GM20431 (cell line): ENCODE results near the gene DYNC1I1.

Source experiments
- in situ Hi-C: fragments of 300-500 bp; cut with MseI, MboI; formaldehyde crosslinking; loops from one replicate; pipeline ENCODE4 v1.15.0; 2020; ENCODE audit warnings: low sequenced_read_pairs; ENCODE audit not compliant: unreplicated experiment

Gene DYNC1I1

GRCh38 chr7:96102096-96102811 lies 329.9 kb downstream of the DYNC1I1 start:
- in situ Hi-C loops, result no loop called here

DNA sequence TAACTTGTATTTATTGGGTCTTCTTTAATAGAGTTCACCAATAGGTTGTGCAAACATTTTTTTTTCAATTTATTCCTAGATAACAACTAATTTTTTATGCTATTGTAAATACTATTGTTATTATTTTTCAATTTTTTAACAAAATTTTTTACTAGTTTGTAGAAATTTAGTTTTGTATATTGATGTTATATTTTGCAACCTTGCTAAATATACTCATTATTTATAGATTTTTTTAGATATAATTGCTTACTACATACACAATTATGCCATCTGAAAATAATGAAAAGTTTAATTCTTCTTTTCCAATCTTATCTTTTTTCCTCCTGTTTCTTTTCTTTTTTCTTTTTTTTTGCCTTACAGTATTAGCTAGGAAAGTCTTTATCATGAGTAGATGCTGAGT lies 332.6 kb downstream of the DYNC1I1 start:
- in situ Hi-C loops, result no loop called here

DNA sequence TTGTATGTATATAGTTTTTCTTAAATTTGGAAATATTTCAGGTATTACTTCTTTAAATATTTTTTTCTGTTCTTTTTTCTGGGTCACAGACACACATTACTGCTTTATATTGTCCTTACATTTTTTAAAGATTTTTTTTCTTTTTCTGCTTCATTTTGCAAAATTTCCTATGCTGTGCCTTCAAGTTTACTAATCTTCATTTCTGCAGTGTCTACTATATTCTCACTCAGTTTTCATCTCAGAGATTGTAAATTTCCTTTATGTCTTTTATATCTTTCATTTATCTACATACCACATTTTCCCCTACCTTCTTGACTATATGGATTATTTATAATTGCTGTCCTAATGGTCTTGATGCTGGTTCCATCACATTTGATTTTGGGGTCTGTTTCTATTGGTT lies 339.1 kb downstream of the DYNC1I1 start:
- in situ Hi-C loops, result no loop called here

GRCh38 chr7:96114190-96114589 lies 341.8 kb downstream of the DYNC1I1 start:
- in situ Hi-C loops, result no loop called here

DNA sequence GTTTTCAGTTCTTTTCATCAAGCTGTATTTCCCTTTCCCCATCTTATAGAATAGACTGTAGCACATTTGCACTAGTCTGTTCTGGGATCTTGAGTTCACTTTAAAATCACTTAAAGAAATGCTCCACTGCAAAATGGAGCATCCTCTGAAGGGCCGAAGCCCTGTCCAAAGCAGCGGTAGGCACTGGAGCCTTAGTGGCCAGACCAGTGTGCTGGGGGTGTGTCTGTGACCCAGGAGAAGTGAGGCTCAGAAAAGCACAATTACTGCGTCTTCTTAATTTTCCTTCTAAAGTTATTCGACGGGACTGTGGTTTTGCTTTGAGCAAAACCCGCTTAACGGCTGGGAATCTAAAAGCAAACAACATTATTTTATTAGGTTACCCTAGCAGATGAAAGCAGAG lies 343.8 kb downstream of the DYNC1I1 start:
- in situ Hi-C loops, result no loop called here

- in situ Hi-C loops, result no loop called here
Measured at GRCh38 chr7:96118449-96119001, 346.2 kb downstream of the DYNC1I1 start.

DNA sequence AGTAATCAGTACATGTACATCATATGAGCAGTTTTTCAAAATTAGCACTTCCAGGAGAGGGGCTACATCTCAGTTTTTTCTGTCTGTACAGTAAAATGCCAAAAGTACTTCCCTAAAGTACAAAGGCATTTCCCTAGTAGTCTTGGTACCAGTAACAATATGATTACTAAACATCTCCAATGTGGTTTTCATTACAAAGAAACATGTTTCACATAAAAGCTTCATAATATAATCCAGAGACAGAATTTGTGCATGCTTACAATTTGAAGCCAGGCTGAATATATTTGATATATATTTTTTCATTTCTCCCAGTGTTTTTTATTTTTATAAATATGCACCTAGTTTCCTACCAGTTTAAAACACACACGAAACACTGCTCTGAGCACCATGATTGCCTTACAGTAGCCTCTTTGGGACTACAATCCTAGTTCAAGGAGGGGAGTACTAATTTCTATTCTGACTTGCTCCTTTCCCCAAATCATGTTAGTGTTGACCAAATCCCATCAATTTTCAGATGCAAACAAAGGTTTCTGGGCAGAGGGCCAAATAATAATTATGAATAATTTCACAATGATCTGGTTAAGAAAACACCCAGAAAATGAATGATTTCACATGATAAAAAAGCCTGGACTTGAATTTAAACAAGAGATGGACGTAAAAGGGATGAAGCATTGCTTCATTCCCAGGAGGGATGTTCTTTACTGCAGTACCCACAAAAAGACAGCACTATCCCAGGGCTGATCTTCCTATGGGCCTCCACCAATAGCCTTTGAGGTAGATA lies 348.3 kb downstream of the DYNC1I1 start:
- in situ Hi-C loops, result no loop called here

GRCh38 chr7:96121752-96122151 lies 349.4 kb downstream of the DYNC1I1 start:
- in situ Hi-C loops, result no loop called here

- in situ Hi-C loops, result no loop called here
Measured at GRCh38 chr7:96122746-96123145, 350.4 kb downstream of the DYNC1I1 start.

DNA sequence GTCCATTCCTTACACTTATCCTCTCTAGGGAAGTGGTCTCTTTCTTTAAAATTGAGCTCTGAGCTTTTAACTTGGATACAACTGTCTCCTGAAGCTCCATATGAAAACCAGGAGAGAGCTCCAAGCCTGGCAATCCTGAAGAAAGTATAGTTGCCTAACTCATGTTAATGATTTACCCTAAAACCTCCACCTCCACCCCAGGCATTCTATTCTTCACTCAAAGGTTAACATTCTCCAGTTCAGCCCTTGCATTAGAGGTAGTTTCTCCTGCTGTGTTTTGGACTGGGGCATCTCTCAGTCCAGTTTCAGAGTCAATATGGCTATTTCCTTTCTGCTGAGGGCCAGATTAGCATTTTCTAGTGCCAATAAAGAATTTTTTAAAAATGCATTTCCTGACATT lies 354.0 kb downstream of the DYNC1I1 start:
- in situ Hi-C loops, result no loop called here

DNA sequence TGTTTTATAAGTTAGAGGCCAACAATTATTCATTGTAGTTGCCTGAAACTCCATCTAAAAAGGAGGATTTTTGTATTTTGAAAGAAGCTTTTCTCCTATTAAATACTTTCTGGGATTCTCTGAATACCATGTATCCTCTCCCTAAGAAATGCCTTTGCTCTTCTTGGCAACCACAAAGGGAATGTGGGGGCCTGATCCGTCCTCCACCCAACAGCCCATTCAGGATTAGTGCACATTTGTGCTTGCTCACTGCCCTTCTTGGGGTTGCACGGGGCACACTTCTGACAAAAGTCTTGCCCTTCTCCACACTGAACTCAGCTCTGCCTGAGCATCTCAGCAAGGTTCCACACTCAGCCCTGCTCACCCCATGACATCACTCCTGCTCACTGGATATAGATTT lies 355.4 kb downstream of the DYNC1I1 start:
- in situ Hi-C loops, result no loop called here

DNA sequence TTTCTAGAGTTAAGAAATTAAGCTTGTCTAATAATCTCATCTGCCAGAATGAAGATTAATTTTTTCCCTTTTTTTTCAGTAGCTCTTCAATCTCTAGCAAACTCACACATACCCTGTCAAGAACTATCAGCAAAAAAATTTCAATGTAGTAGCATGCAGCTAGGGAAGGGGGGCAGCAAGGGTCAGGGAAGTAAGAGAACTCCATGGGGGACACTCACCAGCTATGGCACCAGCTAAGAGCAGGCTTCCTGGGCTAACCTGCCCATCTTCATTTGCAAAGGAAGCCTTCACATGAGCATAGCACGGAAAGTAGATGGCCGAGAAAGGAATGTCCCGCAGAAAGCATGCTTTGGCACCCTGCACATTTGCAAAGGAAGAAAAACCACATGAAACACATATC lies 359.2 kb downstream of the DYNC1I1 start:
- in situ Hi-C loops, result no loop called here

- in situ Hi-C loops, result no loop called here
Measured at GRCh38 chr7:96135241-96135640, 362.9 kb downstream of the DYNC1I1 start.

- in situ Hi-C loops, result no loop called here
Measured at GRCh38 chr7:96136600-96137239, 364.4 kb downstream of the DYNC1I1 start.

GRCh38 chr7:96143495-96144259 lies 371.3 kb downstream of the DYNC1I1 start:
- in situ Hi-C loops, result no loop called here

- in situ Hi-C loops, result no loop called here
Measured at GRCh38 chr7:96144260-96144526, 371.8 kb downstream of the DYNC1I1 start.
